ENCODE measurements around the gene ZNF486. TPM values are rescaled to one million over a fixed set of nuclear protein-coding genes. Genes with fewer than 3 reads are reported as not detected.

The ZNF486 gene
- total RNA-seq, 1 experiment from 2014 or later: 0.66 TPM

DNA sequence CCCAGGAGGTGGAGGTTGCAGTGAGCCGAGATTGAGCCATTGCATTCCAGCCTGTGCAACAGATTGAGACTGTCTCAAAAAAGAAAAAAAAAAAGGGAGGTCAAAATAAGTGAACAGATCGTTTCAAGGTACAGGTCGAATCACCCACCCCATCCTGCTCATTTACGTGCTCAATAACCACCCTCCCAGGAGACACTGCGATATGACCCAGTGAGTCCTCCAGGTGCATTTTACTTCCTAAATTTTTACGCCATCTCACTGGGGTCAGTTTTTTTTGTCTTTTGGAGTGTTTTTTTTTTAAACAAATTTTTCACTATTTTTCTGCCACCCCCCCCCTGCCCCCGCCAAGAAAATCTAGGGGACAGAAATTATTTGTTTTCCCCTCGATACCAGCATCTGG, 68.1 kb downstream of the ZNF486 start:
- H3K27ac Mint-ChIP-seq (ENCODE audit: unreplicated experiment): no peak overlapping the region
- POLR2A ChIA-PET: no interaction called here
- H3K4me1 ChIP-seq: peaks cover 9% of the 10 kb centered on the region; the same call in 1 of the 2 replicates
- no TSS peak for BruUV-seq (replicated peaks)
- no peak overlapping the region for H3K4me3 Mint-ChIP-seq (ENCODE audit: unreplicated experiment)
- peaks cover 19% of the 10 kb centered on the region for H3K36me3 Mint-ChIP-seq (ENCODE audit: insufficient read depth, unreplicated experiment)
- H3K9me3 Mint-ChIP-seq (ENCODE audit: unreplicated experiment): peaks cover 9% of the 10 kb centered on the region
- H3K9me3 ChIP-seq: peaks cover 21% of the 10 kb centered on the region
- no peaks in the 10 kb centered on the region for H3K36me3 ChIP-seq (ENCODE audit: control insufficient read depth, insufficient read depth, low read length)
- no peaks in the 10 kb centered on the region for H3K27me3 ChIP-seq (replicated peaks; ENCODE audit: control insufficient read depth, insufficient read depth, low read length)
- TF ChIP-seq, protein P1, sequence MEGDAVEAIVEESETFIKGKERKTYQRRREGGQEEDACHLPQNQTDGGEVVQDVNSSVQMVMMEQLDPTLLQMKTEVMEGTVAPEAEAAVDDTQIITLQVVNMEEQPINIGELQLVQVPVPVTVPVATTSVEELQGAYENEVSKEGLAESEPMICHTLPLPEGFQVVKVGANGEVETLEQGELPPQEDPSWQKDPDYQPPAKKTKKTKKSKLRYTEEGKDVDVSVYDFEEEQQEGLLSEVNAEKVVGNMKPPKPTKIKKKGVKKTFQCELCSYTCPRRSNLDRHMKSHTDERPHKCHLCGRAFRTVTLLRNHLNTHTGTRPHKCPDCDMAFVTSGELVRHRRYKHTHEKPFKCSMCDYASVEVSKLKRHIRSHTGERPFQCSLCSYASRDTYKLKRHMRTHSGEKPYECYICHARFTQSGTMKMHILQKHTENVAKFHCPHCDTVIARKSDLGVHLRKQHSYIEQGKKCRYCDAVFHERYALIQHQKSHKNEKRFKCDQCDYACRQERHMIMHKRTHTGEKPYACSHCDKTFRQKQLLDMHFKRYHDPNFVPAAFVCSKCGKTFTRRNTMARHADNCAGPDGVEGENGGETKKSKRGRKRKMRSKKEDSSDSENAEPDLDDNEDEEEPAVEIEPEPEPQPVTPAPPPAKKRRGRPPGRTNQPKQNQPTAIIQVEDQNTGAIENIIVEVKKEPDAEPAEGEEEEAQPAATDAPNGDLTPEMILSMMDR (IDR thresholded peaks at IDR 0.05; ENCODE audit: insufficient read depth in 1 of 2, low read depth in 1 of 2, low read length in 1 of 2, severe bottlenecking in 1 of 2, unreplicated experiment in 1 of 2): no peak
- no peak overlapping the region for H3K4me3 ChIP-seq (ENCODE audit: low read depth, low read length)
- H3K4me1 Mint-ChIP-seq (ENCODE audit: low read depth, unreplicated experiment): no peaks in the 10 kb centered on the region
- no peak for DNase-seq
- no peaks in the 10 kb centered on the region for H3K27me3 Mint-ChIP-seq (ENCODE audit: insufficient read depth, unreplicated experiment)
- CTCF ChIA-PET: no interaction called here
- intact Hi-C loops (cut with micrococcal nuclease; ENCODE audit: unreplicated experiment): no loop called here

DNA sequence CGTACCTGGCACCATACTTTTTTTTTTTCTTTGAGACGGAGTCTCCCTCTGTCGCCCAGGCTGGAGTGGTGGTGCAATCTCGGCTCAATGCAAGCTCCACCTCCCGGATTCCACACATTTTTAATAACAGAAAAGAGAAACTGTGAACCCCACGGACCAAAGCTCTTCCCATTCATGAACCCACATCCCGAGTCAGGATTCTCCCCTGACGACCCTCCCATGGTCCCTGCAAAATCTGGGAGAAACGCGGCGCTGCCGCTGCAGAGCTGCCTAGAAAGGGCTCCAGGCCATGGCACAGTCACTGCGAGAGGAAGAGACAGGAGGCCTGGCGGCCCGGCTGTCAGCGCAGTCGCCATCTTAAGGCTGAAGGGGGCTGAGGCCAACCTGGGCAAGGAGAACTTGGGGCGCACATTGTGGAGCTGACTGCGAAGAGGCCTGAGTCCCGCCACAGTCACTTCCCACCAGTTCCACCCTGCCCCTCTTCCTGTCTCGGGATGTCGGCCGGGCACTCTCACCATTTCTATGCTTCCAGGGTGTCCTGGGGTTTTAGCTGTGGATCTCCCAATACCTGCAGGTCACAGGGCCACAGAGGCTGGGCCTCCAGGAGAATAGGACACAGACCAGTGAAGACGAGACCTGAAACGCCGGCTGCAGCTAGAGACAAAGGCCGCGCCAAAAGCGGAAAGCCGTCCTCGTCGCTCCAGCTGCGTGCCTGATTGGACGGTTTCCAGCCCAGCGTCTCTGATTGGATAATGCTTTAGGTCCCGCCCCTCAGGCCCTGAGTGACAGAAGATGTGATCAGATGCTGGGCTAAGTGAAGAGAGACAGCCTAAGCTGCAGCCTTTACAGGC, 71.0 kb downstream of the ZNF486 start:
- CTCF ChIA-PET: no interaction called here

DNA sequence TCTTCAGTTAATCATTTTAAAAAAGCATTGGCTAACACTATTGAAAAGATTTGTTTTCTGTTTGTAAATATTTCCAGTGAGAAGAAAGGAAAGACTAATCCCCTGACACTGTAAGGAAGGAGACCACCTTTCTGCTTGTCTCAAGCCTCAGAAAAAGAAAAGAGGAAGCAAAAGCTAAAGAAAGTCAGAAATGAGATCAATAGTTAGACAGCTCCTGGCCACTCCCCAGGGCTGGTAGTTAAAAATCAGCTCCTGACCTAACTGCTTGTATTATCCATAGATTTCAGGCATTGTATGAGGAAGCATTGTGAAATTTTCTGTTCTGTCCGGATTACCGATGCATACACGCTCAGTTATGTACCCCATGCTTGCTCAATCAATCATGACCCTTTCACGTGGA, 76.6 kb downstream of the ZNF486 start:
- TF ChIP-seq, protein P1 (IDR thresholded peaks at IDR 0.05; ENCODE audit: insufficient read depth in 1 of 2, low read depth in 1 of 2, low read length in 1 of 2, severe bottlenecking in 1 of 2, unreplicated experiment in 1 of 2): no peak
- Mint-ChIP-seq H3K9me3 (ENCODE audit: unreplicated experiment) (no peaks in the 10 kb centered on the region), H3K27me3 (ENCODE audit: insufficient read depth, unreplicated experiment) (no peaks in the 10 kb centered on the region), H3K4me3 (ENCODE audit: unreplicated experiment) (no peak overlapping the region), H3K36me3 (ENCODE audit: insufficient read depth, unreplicated experiment) (no peaks in the 10 kb centered on the region), H3K4me1 (ENCODE audit: low read depth, unreplicated experiment) (no peaks in the 10 kb centered on the region), H3K27ac (ENCODE audit: unreplicated experiment) (no peak overlapping the region)
- Histone ChIP-seq H3K27me3 (replicated peaks; ENCODE audit: control insufficient read depth, insufficient read depth, low read length) (no peaks in the 10 kb centered on the region), H3K4me3 (ENCODE audit: low read depth, low read length) (no peak overlapping the region), H3K36me3 (ENCODE audit: control insufficient read depth, insufficient read depth, low read length) (no peaks in the 10 kb centered on the region), H3K4me1 (no peaks in the 10 kb centered on the region), H3K9me3 (peaks cover 4% of the 10 kb centered on the region; the same call in 1 of the 2 replicates)
- intact Hi-C loops (cut with micrococcal nuclease; ENCODE audit: unreplicated experiment): no loop called here
- no TSS peak for BruUV-seq (replicated peaks)
- CTCF ChIA-PET: no interaction called here
- POLR2A ChIA-PET: no interaction called here
- no peak for DNase-seq

More for the DNA sequence above, 71.0 kb downstream of the ZNF486 start:
- no peaks in the 10 kb centered on the region for H3K27me3 ChIP-seq (replicated peaks; ENCODE audit: control insufficient read depth, insufficient read depth, low read length)
- peaks cover 8% of the 10 kb centered on the region; the same call in 1 of the 2 replicates for H3K4me1 ChIP-seq
- H3K36me3 Mint-ChIP-seq (ENCODE audit: insufficient read depth, unreplicated experiment): peaks cover 16% of the 10 kb centered on the region
- intact Hi-C loops (cut with micrococcal nuclease; ENCODE audit: unreplicated experiment): no loop called here
- peaks cover 13% of the 10 kb centered on the region for H3K9me3 ChIP-seq
- TF ChIP-seq, protein P1 (IDR thresholded peaks at IDR 0.05; ENCODE audit: insufficient read depth in 1 of 2, low read depth in 1 of 2, low read length in 1 of 2, severe bottlenecking in 1 of 2, unreplicated experiment in 1 of 2): no peak
- no peaks in the 10 kb centered on the region for H3K36me3 ChIP-seq (ENCODE audit: control insufficient read depth, insufficient read depth, low read length)
- no peaks in the 10 kb centered on the region for H3K4me1 Mint-ChIP-seq (ENCODE audit: low read depth, unreplicated experiment)
- H3K27ac Mint-ChIP-seq (ENCODE audit: unreplicated experiment): peak overlapping the region; percentile 83
- H3K27me3 Mint-ChIP-seq (ENCODE audit: insufficient read depth, unreplicated experiment): no peaks in the 10 kb centered on the region
- H3K9me3 Mint-ChIP-seq (ENCODE audit: unreplicated experiment): peaks cover 8% of the 10 kb centered on the region
- POLR2A ChIA-PET: no interaction called here
- H3K4me3 Mint-ChIP-seq (ENCODE audit: unreplicated experiment): peak overlapping the region; percentile 79
- H3K4me3 ChIP-seq (ENCODE audit: low read depth, low read length): peak overlapping the region; percentile 45
- peak; percentile 46 to 73 for DNase-seq
- no TSS peak for BruUV-seq (replicated peaks)

All from Caco-2 (cell line).